HG02943 (cell line): Measurements from ENCODE around the gene SLC9C2.
"Not testable (repeated sequence)": the region's sequence is repeated elsewhere in the genome, so short reads cannot be mapped to it uniquely, and the experiment has no call there.

ENCODE experiments used
- ATAC-seq: cut with Tn5 transposase; IDR thresholded peaks from one replicate; pipeline ENCODE4 v1.9.1; 2021; ENCODE audit warnings: mild to moderate bottlenecking, low read depth, moderate library complexity; ENCODE audit not compliant: unreplicated experiment

Gene SLC9C2

DNA sequence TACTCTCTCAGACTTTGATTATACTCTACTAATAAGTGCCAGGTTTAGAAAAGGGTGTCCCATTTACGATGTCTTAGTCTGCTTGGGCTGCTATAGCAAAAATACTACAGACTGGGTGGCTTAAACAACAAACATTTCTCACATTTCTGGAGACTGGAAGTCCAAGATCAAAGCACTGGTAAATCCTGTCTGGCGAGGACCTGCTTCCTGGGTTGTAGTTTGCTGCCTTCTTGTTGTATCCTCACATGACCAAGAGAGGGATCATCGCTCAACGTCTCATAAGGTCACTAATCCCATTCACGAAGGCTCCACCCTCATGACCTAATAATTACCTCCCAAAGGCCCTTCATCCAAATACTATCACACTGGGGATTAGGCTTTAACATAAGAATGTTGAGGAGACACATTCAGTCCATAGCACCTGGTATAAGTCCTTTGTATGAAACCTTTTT, 113.7 kb downstream of the SLC9C2 start:
- no peak for ATAC-seq

DNA sequence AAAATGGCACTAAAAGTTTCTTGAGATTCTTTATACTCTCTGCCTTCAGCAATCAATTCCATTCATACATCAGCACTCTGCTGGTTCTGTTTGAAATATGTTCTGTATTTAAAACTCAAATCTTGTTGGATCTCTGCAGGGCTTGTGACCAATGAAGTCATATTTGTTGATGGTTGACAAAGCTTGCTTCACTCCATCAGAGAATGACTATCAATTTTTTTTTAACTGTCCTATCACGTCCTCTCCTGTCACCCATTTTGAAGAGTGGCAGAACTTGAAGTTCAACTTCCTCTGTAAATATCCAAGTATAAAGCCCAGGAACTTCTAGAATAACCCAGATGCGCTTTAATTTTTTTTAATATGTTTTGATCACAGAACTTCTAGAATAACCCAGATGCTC, 114.9 kb downstream of the SLC9C2 start:
- ATAC-seq, result no peak

DNA sequence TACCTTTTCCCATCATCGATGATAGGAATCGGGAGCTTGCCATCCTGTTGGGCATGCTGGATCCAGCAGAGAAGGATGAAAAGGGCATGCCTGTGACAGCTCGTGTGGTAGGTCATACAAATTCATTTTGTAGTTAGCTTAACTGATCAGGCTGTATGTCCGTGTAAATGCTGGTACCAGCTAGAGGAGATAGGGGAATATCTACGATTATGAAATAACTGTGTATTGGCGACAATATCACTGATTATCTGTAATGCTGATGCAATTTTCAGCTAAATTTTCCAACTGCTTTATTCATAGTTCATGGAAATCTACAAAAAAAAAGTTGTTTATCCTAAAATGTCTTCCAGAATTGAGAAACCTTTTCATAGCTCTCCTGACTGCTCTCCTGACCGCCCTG, 117.5 kb downstream of the SLC9C2 start:
- ATAC-seq, result no peak

- ATAC-seq, result no peak
Observed at GRCh38 chr1:173484276-173484675, 118.6 kb downstream of the SLC9C2 start.

DNA sequence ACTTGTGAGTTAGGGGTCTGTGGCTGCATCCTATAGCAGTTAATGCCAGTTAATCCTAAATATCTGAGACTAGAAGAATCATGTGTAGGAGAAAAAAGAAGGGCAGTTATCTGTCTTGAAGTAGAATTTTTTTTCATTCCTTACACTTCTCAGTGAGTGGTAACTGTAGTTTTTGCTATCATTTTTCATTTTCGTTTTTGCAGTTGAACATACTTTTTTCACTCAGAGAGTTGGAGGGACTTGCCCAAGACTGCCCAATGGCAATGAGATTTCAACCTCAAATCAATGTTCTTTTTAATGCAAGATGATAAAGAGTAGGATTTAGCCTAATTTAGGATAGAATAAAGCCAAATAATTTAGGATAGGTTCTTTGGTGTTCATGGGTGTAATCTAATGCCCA, 120.2 kb downstream of the SLC9C2 start:
- no peak for ATAC-seq

DNA sequence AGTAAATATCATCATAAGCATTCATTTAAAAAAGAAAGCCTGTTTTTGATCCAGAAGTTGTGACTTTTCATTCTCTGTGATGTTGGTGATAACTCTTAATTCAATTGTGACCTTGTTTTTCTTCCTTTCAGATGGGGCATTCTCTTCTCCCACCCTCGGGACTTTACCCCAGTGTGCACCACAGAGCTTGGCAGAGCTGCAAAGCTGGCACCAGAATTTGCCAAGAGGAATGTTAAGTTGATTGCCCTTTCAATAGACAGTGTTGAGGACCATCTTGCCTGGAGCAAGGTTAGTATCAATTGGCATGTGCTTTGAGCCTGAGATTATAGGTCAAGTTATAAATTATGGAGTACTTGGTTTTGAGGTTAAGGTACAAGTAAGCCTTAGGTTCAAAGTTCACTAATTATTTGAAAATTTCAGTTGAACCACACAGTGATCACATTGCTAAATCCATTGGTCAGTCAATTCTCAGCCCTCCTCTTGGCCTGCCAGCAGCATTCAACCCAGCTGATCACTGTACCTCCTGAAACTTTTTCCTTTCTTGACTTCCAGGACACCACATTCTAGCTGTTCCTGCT, 121.6 kb downstream of the SLC9C2 start:
- ATAC-seq, result no peak

- ATAC-seq, result no peak
Observed at GRCh38 chr1:173479649-173480048, 123.2 kb downstream of the SLC9C2 start.

DNA sequence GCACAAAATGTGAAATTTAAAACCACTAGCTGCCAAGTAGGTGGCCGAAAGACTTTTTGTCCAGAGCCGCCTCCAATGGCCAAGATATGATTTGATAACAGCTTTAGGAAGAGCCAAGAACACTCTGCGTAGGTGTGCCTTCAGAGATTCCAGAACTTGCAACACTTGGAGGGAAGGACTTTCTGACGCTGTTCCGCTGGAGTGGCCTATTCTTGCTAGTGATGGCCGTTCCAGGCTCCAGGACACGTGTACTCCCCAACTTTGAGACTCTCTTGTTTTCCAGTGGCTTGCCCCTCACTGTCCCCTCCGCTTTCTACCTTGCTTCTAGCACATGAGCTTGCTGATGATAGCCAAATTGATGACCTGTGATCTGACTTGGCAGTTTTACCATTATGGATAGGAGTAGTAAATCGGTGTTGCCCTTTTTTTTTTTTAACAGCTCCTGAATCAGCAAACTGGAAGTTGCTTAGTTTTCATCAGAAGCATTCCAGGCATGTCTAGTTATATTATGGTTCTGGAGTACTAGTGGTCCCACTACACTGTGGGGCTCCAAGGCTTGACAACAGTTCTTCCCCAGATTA, 124.7 kb downstream of the SLC9C2 start:
- no peak for ATAC-seq

DNA sequence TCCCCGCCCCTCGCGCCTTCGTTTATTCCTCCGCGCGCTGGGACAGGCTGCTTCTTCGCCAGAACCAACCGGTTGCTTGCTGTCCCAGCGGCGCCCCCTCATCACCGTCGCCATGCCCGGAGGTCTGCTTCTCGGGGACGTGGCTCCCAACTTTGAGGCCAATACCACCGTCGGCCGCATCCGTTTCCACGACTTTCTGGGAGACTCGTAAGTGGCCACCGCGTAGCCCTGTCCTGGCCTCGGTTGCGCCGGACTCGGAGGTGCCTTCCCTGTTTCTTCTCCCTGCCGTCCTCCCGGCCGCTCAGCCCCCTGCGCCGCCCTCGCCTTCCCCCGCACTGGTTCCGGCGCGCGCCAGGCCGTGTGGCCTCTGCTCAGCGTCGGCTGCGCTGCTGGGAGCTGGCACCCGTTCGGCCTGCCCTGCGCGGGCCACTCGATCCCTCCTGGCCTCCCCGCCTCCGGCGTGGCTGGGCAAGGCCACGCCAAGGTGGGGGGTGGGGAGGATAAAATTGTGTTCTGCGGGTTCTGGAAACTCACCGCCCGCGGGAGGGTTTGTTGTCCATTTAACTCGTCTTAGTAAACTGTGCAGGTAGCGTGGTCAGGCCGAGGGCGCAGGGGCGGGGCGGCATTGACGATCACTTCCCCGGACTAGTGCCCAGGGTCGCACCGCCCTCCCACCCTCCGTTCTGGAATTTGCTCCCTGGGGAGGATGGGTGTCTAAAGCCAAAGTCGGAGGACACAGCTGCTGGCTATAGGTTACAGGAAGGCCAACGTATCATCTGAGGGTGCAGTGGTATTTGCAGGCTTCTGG, 125.4 kb downstream of the SLC9C2 start, which contains the start of gene PRDX6:
Gene PRDX6 (plus strand): TSS at position 50 of the 808 bp plus-strand sequence. CDS start 63 bp downstream, at position 113.
- ATAC-seq, result peak; percentile 50

DNA sequence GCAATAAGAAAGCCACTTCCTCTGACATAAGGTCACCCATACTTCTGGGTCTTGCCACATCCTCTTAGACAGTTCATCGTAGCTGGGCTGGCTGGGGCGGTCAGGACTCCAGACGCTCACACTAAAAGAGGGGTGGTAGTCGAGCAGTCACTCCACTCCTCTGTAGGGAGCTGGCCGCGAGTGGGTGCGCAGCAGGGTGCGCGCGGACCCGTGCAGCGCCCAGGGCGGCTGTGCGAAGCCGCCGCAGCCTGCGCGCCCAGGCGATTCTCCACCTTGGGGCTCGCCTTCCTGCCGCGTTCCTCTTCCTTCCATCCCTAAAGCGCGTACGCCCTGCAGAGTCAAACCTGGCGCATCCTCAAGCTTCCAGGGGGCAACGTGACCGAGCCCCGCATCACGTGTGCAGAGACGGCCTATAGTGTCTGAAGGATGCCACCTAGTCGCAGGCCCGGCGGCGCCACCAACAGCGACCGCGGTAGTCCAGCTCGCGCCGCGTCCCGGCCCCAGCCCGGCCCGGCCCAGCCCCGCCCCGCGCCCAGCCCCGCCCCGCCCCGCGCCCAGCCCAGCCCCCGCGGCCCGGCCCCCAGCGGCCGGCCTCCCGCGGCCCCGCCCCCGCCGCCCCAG, 126.1 kb downstream of the SLC9C2 start:
- ATAC-seq, result peak; percentile 97

DNA sequence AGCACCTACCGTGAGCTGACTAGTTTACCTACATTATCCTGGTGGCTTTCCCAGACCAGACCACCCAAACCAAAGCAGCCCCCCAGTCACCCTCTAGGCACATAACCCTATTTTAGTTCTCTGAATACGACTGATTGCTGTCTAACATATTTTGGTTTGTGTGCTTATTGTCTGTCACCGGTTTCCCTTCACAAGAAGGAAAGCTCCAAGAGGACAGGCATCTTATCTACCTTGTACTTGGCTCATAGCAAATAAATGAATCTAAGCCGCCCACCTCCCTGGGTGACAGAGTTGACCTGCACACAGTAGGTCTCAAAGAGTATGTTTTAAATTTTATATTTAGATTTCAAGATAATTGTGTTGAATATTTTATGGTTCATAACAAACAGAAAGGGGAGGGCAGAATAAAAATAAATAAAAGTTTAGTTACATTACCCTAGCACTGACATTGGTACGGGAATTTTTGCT, 126.6 kb downstream of the SLC9C2 start:
- no peak for ATAC-seq

- no peak for ATAC-seq
Observed at GRCh38 chr1:173475564-173476196, 127.2 kb downstream of the SLC9C2 start.

DNA sequence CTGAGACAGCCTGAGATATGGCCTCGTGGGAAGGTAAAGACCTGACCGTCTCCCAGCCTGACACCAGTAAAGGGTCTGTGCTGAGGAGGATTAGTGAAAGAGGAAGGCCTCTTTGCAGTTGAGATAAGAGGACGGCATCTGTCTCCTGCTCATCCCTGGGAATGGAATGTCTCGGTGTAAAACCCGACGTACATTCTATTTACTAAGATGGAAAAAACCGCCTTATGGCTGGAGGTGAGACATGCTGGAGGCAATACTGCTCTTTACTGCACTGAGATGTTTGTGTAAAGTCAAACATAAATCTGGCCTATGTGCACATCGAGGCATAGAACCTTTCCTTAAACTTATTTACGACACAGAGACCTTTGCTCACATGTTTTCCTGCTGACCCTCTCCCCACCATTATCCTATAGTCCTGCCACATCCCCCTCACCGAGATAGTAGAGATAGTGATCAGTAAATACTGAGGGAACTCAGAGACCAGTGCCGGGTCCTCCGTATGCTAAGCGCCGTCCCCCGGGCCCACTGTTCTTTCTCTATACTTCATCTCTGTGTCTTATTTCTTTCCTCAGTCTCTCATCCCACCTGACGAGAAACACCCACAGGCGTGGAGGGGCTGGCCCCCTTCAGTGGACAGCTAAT, 128.0 kb downstream of the SLC9C2 start:
- not testable (repeated sequence) for ATAC-seq

DNA sequence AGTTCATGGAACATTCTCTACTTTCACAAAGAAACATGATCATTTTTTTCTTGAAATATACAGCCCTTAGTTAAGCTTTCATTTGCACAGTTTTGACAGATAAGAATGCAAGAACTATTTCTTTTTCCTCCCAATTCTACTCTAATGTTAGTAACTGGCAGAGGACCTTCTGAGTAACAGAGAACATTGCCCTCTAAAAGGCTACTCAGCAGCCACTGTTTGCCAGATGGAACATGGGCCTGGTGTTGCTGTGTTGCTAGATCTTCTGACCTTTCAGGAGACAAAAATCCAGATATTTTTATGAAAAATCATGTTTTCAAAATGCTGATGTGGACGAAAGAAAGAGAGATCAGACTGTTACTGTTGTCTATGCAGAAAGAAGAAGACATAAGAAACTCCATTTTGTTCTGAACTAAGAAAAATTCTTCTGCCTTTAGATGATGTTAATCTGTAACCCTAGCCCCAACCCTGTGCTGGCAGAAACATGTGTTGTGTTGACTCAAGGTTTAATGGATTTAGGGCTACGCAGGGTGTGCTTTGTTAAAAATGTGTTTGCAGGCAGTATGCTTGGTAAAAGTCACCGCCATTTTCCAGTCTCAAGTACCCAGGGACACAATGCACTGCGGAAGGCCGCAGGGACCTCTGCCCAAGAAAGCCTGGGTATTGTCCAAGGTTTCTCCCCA, 128.6 kb downstream of the SLC9C2 start:
- ATAC-seq, result no peak

- ATAC-seq, result no peak
Observed at GRCh38 chr1:173473599-173474011, 129.3 kb downstream of the SLC9C2 start.

GRCh38 chr1:173470608-173471007, 132.3 kb downstream of the SLC9C2 start:
- ATAC-seq, result no peak

DNA sequence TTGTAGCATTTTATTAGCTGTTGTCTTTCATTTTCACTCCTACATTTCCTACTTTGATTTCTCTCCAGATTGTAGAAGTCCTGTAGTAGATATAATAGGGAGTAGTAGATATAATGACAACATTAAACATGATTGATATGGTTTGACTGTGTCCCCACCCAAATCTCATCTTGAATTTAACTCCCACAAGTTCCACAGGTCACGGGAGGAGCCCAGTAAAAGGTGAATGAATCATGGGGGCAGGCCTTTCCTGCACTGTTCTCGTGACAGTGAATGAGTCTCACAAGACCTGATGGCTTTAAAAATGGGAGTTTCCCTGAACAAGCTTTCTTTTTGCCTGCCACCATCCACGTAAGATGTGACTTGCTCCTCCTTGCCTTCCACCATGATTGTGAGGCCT, 133.2 kb downstream of the SLC9C2 start:
- ATAC-seq, result no peak

GRCh38 chr1:173467426-173467825, 135.4 kb downstream of the SLC9C2 start:
- ATAC-seq, result no peak

- ATAC-seq, result not testable (repeated sequence)
Observed at GRCh38 chr1:173464185-173464584, 138.7 kb downstream of the SLC9C2 start.
